BLaER1 (cell line): ENCODE measurements around the gene PUS3.
"Not testable (repeated sequence)": the region's sequence is repeated elsewhere in the genome, so short reads cannot be mapped to it uniquely, and the experiment has no call there.

Source experiments
- H3K27ac ChIP-seq: shearing (Covaris generic); formaldehyde crosslinking; 2 replicates; pipeline ENCODE4 v1.8.1; 2022
- H3K27me3 ChIP-seq: shearing (Covaris generic); formaldehyde crosslinking; 2 replicates; pipeline ENCODE4 v1.8.1; 2022
- H3K36me3 ChIP-seq: shearing (Covaris generic); formaldehyde crosslinking; 2 replicates; pipeline ENCODE4 v1.8.1; 2022
- H3K4me1 ChIP-seq: shearing (Covaris generic); formaldehyde crosslinking; 2 replicates; pipeline ENCODE4 v1.8.1; 2022
- H3K4me2 ChIP-seq: shearing (Covaris generic); formaldehyde crosslinking; 2 replicates; pipeline ENCODE4 v1.8.1; 2022
- H3K4me3 ChIP-seq: shearing (Covaris generic); formaldehyde crosslinking; 2 replicates; pipeline ENCODE4 v1.8.1; 2022
- H3K9ac ChIP-seq: shearing (Covaris generic); formaldehyde crosslinking; 2 replicates; pipeline ENCODE4 v1.8.1; 2022
- H3K9me3 ChIP-seq: shearing (Covaris generic); formaldehyde crosslinking; 2 replicates; pipeline ENCODE4 v1.8.1; 2022
- H4K20me1 ChIP-seq: shearing (Covaris generic); formaldehyde crosslinking; 2 replicates; pipeline ENCODE4 v1.8.1; 2022
- Cebpa-rat ChIP-seq: shearing (Covaris generic); IDR thresholded peaks from 2 replicates; pipeline ENCODE4 v1.8.1; 2022

The PUS3 gene

DNA sequence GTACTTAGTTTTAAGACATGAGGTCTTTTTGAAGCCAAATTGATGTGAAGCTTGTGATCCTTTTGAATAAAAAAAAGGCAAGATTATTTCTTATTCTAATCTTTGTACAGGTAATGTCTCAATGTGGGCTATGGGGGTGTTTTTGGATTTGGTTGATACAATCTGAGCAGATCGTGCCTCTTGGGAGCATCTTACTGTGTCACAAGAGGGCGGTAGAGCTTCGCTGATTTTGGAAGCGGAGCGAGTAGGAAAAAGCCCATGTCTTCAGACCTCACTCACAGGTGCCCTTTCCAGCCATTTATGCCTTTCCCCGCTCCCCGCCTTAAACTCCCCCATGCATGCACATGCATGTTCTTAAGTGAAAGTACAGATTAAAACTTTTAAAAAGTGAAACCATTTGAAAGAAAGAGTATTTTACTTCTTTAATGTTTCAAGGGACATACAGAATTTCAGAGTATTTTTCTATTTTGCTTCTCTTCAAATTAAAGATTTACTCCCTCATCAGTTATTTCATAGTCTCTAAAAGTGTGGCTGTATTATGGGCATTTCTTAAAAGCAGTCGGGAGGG lies 20.1 kb upstream of the PUS3 start:
- Histone ChIP-seq H3K4me1 (0 out of 2 replicates have a peak, but pooled peaks cover 5% of the 10 kb centered on the region), H3K4me2 (no peak overlapping the region), H3K4me3 (no peak overlapping the region), H3K9me3 (no peaks in the 10 kb centered on the region), H3K36me3 (no peaks in the 10 kb centered on the region), H3K27ac (no peak overlapping the region), H3K27me3 (no peaks in the 10 kb centered on the region), H4K20me1 (no peaks in the 10 kb centered on the region), H3K9ac (no peak overlapping the region)
- TF ChIP-seq Cebpa-rat = no peak

GRCh38 chr11:125922156-125922555 lies 19.1 kb upstream of the PUS3 start:
- Histone ChIP-seq H3K4me1 (0 out of 2 replicates have a peak, but pooled peaks cover 5% of the 10 kb centered on the region), H3K27me3 (no peaks in the 10 kb centered on the region), H3K4me3 (no peak overlapping the region), H3K9ac (no peak overlapping the region), H3K27ac (no peak overlapping the region), H3K36me3 (no peaks in the 10 kb centered on the region), H3K9me3 (no peaks in the 10 kb centered on the region), H4K20me1 (no peaks in the 10 kb centered on the region), H3K4me2 (no peak overlapping the region)
- no peak for TF ChIP-seq Cebpa-rat

- H3K36me3 ChIP-seq = no peaks in the 10 kb centered on the region
These were observed 18.0 kb upstream of the PUS3 start for GRCh38 chr11:125921042-125921441.

GRCh38 chr11:125918140-125918840 lies 15.3 kb upstream of the PUS3 start:
- Histone ChIP-seq H3K27ac (no peak overlapping the region), H3K36me3 (no peaks in the 10 kb centered on the region)

More at GRCh38 chr11:125921042-125921441, 18.0 kb upstream of the PUS3 start:
- Histone ChIP-seq H4K20me1 (no peaks in the 10 kb centered on the region), H3K4me2 (no peak overlapping the region), H3K27me3 (no peaks in the 10 kb centered on the region), H3K4me1 (0 out of 2 replicates have a peak, but pooled peaks cover 3% of the 10 kb centered on the region), H3K9me3 (no peaks in the 10 kb centered on the region), H3K4me3 (no peak overlapping the region), H3K9ac (no peak overlapping the region), H3K27ac (no peak overlapping the region)
- no peak for TF ChIP-seq Cebpa-rat

GRCh38 chr11:125916683-125917347 lies 13.8 kb upstream of the PUS3 start:
- Histone ChIP-seq H4K20me1 (no peaks in the 10 kb centered on the region), H3K27ac (no peak overlapping the region), H3K9ac (no peak overlapping the region), H3K4me2 (no peak overlapping the region), H3K36me3 (no peaks in the 10 kb centered on the region), H3K4me1 (no peaks in the 10 kb centered on the region), H3K9me3 (no peaks in the 10 kb centered on the region), H3K4me3 (no peak overlapping the region), H3K27me3 (no peaks in the 10 kb centered on the region)
- no peak for TF ChIP-seq Cebpa-rat

More at GRCh38 chr11:125918140-125918840, 15.3 kb upstream of the PUS3 start:
- Histone ChIP-seq H3K4me2 (no peak overlapping the region), H4K20me1 (no peaks in the 10 kb centered on the region), H3K9ac (no peak overlapping the region), H3K27me3 (no peaks in the 10 kb centered on the region), H3K4me3 (no peak overlapping the region), H3K9me3 (no peaks in the 10 kb centered on the region), H3K4me1 (no peaks in the 10 kb centered on the region)
- TF ChIP-seq Cebpa-rat = no peak

DNA sequence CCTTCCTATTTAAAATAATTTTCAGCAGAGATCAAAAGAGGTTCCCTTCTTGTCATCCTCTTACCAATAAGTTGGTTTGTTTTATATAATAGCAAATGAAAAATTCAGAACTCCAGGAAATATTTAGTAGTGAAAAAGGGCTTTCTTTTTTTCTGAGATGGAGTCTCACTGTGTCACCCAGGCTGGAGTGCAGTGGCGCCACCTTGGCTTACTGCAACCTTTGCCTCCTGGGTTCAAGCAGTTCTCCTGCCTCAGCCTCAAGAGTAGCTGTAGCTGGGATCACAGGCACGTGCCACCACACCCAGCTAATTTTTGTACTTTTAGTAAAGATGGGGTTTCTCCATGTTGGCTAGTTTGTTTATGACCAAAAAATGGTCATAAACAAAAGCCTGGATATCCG lies 11.6 kb upstream of the PUS3 start:
- not testable (repeated sequence) for H4K20me1 ChIP-seq, H3K4me3 ChIP-seq, H3K4me2 ChIP-seq, H3K27me3 ChIP-seq, H3K9ac ChIP-seq, H3K4me1 ChIP-seq, H3K36me3 ChIP-seq, H3K9me3 ChIP-seq, H3K27ac ChIP-seq

DNA sequence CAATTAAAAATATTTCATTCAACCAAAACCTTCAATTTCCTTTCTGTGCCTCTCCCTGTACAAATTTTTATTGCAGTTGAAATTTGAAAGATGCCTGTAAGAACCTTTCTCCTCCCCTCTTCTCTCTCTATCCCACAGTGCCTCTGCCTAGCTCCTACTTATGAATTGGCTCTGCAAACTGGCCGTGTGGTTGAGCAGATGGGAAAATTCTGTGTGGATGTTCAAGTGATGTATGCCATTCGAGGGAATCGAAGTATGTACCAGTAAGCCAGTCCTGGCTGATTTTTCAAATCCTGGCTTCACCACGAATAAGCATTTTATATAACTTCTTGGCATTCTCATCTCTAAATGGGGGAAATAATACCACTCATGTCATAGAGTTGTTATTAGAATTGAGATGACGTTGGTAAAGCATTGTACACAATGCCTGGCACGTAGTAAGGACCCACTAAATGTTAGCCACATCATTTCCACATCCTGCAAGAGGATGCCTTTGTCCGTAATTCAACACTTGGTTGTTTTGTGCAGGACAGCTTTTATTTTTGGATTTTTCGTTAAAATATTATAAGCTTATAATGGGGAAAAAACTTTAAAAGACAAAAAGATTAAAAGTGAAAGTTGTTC lies 7.3 kb upstream of the PUS3 start:
- H3K4me2 ChIP-seq = no peak overlapping the region
- no peaks in the 10 kb centered on the region for H3K4me1 ChIP-seq
- no peak overlapping the region for H3K9ac ChIP-seq
- H3K9me3 ChIP-seq = no peaks in the 10 kb centered on the region
- no peaks in the 10 kb centered on the region for H3K27me3 ChIP-seq
- H3K27ac ChIP-seq = no peak overlapping the region
- no peak overlapping the region for H3K4me3 ChIP-seq
- TF ChIP-seq Cebpa-rat = no peak
- no peaks in the 10 kb centered on the region for H3K36me3 ChIP-seq
- H4K20me1 ChIP-seq = no peaks in the 10 kb centered on the region

GRCh38 chr11:125904678-125905077 lies 1.7 kb upstream of the PUS3 start:
- Histone ChIP-seq H3K4me2 (no peak overlapping the region), H3K9ac (no peak overlapping the region), H3K4me3 (no peak overlapping the region), H3K9me3 (no peaks in the 10 kb centered on the region; the same call in 1 of the 2 replicates), H3K4me1 (peaks cover 3% of the 10 kb centered on the region; the same call in 1 of the 2 replicates), H3K36me3 (peaks cover 22% of the 10 kb centered on the region), H4K20me1 (peaks cover 15% of the 10 kb centered on the region), H3K27me3 (no peaks in the 10 kb centered on the region), H3K27ac (no peak overlapping the region)
- TF ChIP-seq Cebpa-rat = no peak

- H3K9me3 ChIP-seq = no peaks in the 10 kb centered on the region; the same call in 1 of the 2 replicates
- peaks cover 22% of the 10 kb centered on the region for H4K20me1 ChIP-seq
- peaks cover 29% of the 10 kb centered on the region for H3K36me3 ChIP-seq
- no peak within 1 kb of the TSS for H3K27ac ChIP-seq
- H3K4me3 ChIP-seq = no peak within 1 kb of the TSS
- H3K27me3 ChIP-seq = no peaks in the 10 kb centered on the region
- H3K9ac ChIP-seq = no peak within 1 kb of the TSS
- peak within 1 kb of the TSS; percentile 75; the same call in 1 of the 2 replicates for H3K4me2 ChIP-seq
- H3K4me1 ChIP-seq = peaks cover 3% of the 10 kb centered on the region; the same call in 1 of the 2 replicates
- no peak for TF ChIP-seq Cebpa-rat
These were observed 979 bp upstream of the PUS3 start, which contains the start of gene DDX25 for GRCh38 chr11:125903711-125904659. Gene DDX25, plus strand, starts transcription at chr11:125904508. Its CDS starts 10 bp downstream, at chr11:125904518.
